Mesenchymal stem cell (in vitro differentiated cells and primary cell): ENCODE results near the gene RAB33B. TPM values are rescaled to one million over a fixed set of nuclear protein-coding genes. Genes with fewer than 3 reads are reported as not detected.
"Not testable (repeated sequence)": the region's sequence is repeated elsewhere in the genome, so short reads cannot be mapped to it uniquely, and the experiment has no call there.

Experiments
- DNase-seq: peaks from one replicate; pipeline ENCODE4 v3.0.0-alpha.2; 2013
- H2AFZ ChIP-seq: one replicate; pipeline ENCODE4 v1.6.1; 2013; ENCODE audit warnings: low read depth, mild to moderate bottlenecking, control low read depth, inconsistent platforms, low read length, moderate library complexity
- H2AK5ac ChIP-seq: 2 replicates; pipeline ENCODE4 v1.6.1; 2013; ENCODE audit warnings: low read length, moderate library complexity, mild to moderate bottlenecking, inconsistent platforms; ENCODE audit not compliant: severe bottlenecking
- H2BK120ac ChIP-seq: one replicate; pipeline ENCODE4 v1.6.1; 2013; ENCODE audit warnings: low read depth, mild to moderate bottlenecking, inconsistent platforms, low read length, moderate library complexity
- H2BK12ac ChIP-seq, 2 experiments: one replicate each; pipeline ENCODE4 v1.6.1; 2013; ENCODE audit warnings: inconsistent platforms in 2 of 2, low read length in 2 of 2, mild to moderate bottlenecking in 2 of 2, moderate library complexity in 2 of 2, control low read depth in 1 of 2
- H2BK15ac ChIP-seq: one replicate; pipeline ENCODE4 v1.6.1; 2013; ENCODE audit warnings: mild to moderate bottlenecking, low read depth, inconsistent platforms; ENCODE audit not compliant: poor library complexity, severe bottlenecking
- H2BK5ac ChIP-seq: 2 replicates; pipeline ENCODE4 v1.6.1; 2013; ENCODE audit warnings: low read depth, mild to moderate bottlenecking, low read length, control low read depth, inconsistent platforms; ENCODE audit not compliant: poor library complexity, severe bottlenecking
- H3K14ac ChIP-seq, 2 experiments: one replicate each; pipeline ENCODE4 v1.6.1; 2013; ENCODE audit warnings: inconsistent platforms in 2 of 2, low read length in 2 of 2, control low read depth in 1 of 2, mild to moderate bottlenecking in 1 of 2, moderate library complexity in 1 of 2
- H3K18ac ChIP-seq, 2 experiments: one replicate each; pipeline ENCODE4 v1.6.1; 2013; ENCODE audit warnings: inconsistent platforms in 2 of 2, low read length in 2 of 2, control low read depth in 1 of 2, low read depth in 1 of 2, mild to moderate bottlenecking in 1 of 2
- H3K23ac ChIP-seq, 2 experiments: one replicate each; pipeline ENCODE4 v1.6.1; 2013; ENCODE audit warnings: inconsistent platforms in 2 of 2, low read length in 2 of 2, mild to moderate bottlenecking in 2 of 2, moderate library complexity in 2 of 2, control low read depth in 1 of 2
- H3K27ac ChIP-seq: 2 replicates; pipeline ENCODE4 v1.5.1; 2013; ENCODE audit warnings: mild to moderate bottlenecking, moderate library complexity, low read length, control low read depth, inconsistent platforms; ENCODE audit not compliant: poor library complexity, severe bottlenecking
- H3K27me3 ChIP-seq, 2 experiments: 2 replicates each; pipeline versions ENCODE4 v1.6.1 to v1.7.0; 2013; ENCODE audit warnings: low read length in 2 of 2, mild to moderate bottlenecking in 2 of 2, moderate library complexity in 2 of 2, control low read depth in 1 of 2, inconsistent platforms in 1 of 2; ENCODE audit not compliant: control insufficient read depth in 1 of 2, insufficient read depth in 1 of 2
- H3K36me3 ChIP-seq, 2 experiments: 2 replicates each; pipeline versions ENCODE4 v1.6.1 to v1.7.0; 2013; ENCODE audit warnings: low read length in 2 of 2, control low read depth in 1 of 2, inconsistent platforms in 1 of 2, low read depth in 1 of 2, mild to moderate bottlenecking in 1 of 2; ENCODE audit not compliant: insufficient read depth in 2 of 2, control insufficient read depth in 1 of 2
- H3K4ac ChIP-seq, 2 experiments: one replicate each; pipeline ENCODE4 v1.6.1; 2013; ENCODE audit warnings: inconsistent platforms in 2 of 2, low read length in 2 of 2, mild to moderate bottlenecking in 2 of 2, moderate library complexity in 2 of 2, control low read depth in 1 of 2, low read depth in 1 of 2
- H3K4me1 ChIP-seq: 2 replicates; pipeline ENCODE4 v1.6.1; 2013; ENCODE audit warnings: low read depth, low read length, control low read depth; ENCODE audit not compliant: control insufficient read depth, insufficient read depth
- H3K4me2 ChIP-seq: 2 replicates; pipeline ENCODE4 v1.6.1; 2013; ENCODE audit warnings: low read length, mild to moderate bottlenecking, inconsistent platforms; ENCODE audit not compliant: poor library complexity, severe bottlenecking
- H3K4me3 ChIP-seq, 2 experiments: 2 replicates each; pipeline versions ENCODE4 v1.5.1 to v1.7.0; 2013; ENCODE audit warnings: low read length in 2 of 2, mild to moderate bottlenecking in 2 of 2, control low read depth in 1 of 2, low read depth in 1 of 2; ENCODE audit not compliant: insufficient read depth in 1 of 2
- H3K79me1 ChIP-seq: replicated peaks from 2 replicates; pipeline ENCODE4 v1.6.1; 2013; ENCODE audit warnings: mild to moderate bottlenecking, control low read depth, low read length, inconsistent platforms; ENCODE audit not compliant: poor library complexity, severe bottlenecking
- H3K9ac ChIP-seq: 2 replicates; pipeline ENCODE4 v1.7.0; 2013; ENCODE audit warnings: mild to moderate bottlenecking, low read length, moderate library complexity
- H3K9me3 ChIP-seq: 2 replicates; pipeline ENCODE4 v1.7.0; 2013; ENCODE audit warnings: mild to moderate bottlenecking, low read length; ENCODE audit not compliant: control insufficient read depth
- H4K8ac ChIP-seq: one replicate; pipeline ENCODE4 v1.6.1; 2013; ENCODE audit warnings: inconsistent platforms, mild to moderate bottlenecking, low read length, moderate library complexity
- H4K91ac ChIP-seq: one replicate; pipeline ENCODE4 v1.6.1; 2013; ENCODE audit warnings: mild to moderate bottlenecking, low read length, inconsistent platforms
- WGBS: methylation state at CpG from one replicate; pipeline ENCODE4 v1.1.7; 2013; ENCODE audit warnings: mixed read lengths; 5-methylcytosine and 5-hydroxymethylcytosine counted together
- polyA plus RNA-seq, 2 experiments: library from polyadenylated mRNA; stranded (reverse); fragments of 200-250 nt; gene quantifications; one replicate each; pipeline ENCODE4 v1.2.3, GENCODE V29; 2013

The RAB33B gene
- 4.6 TPM for polyA plus RNA-seq (2013, experiment 1 of 2)
- 5.2 TPM for polyA plus RNA-seq (2013, experiment 2 of 2)

- Histone ChIP-seq H2BK120ac (peak within 1 kb of the TSS; percentile 100), H3K4me1 (peaks cover 11% of the 10 kb centered on the region), H3K14ac (peak within 1 kb of the TSS in 1 of 2 experiments; percentile 95), H3K4ac (peak within 1 kb of the TSS; percentile 83 to 93), H4K91ac (peak within 1 kb of the TSS; percentile 100), H3K23ac (peak within 1 kb of the TSS in 1 of 2 experiments; percentile 75), H3K9me3 (no peaks in the 10 kb centered on the region), H2BK15ac (peak within 1 kb of the TSS; percentile 93), H2AK5ac (peak within 1 kb of the TSS; percentile 8), H2AFZ (peak within 1 kb of the TSS; percentile 96), H3K9ac (peak within 1 kb of the TSS; percentile 97), H3K79me1 (peaks cover 22% of the 10 kb centered on the region), H2BK5ac (peak within 1 kb of the TSS; percentile 97), H3K27me3 (no peaks in the 10 kb centered on the region), H3K36me3 (peaks cover 0 to 3% of the 10 kb centered on the region in 2 experiments), H3K4me2 (peak within 1 kb of the TSS; percentile 76), H2BK12ac (peak within 1 kb of the TSS in 1 of 2 experiments; percentile 54), H3K4me3 (peak within 1 kb of the TSS; percentile 93 to 99), H3K18ac (peak within 1 kb of the TSS; percentile 99), H3K27ac (peak within 1 kb of the TSS; percentile 91), H4K8ac (peak within 1 kb of the TSS; percentile 100)
- WGBS = 0% methylated on average over 41 of the region's 46 CpGs
- DNase-seq = peak; percentile 91
Measured at GRCh38 chr4:139454111-139455045, at the start of gene RAB33B. Gene RAB33B (plus strand): TSS chr4:139454121. CDS start chr4:139454196, 75 bp downstream.

GRCh38 chr4:139410312-139410711 lies 43.6 kb upstream of the RAB33B start:
- Histone ChIP-seq H3K27ac (no peak overlapping the region), H3K79me1 (no peaks in the 10 kb centered on the region), H4K91ac (no peak overlapping the region), H3K9me3 (peaks cover 4% of the 10 kb centered on the region), H3K4ac (no peak overlapping the region), H2BK120ac (no peak overlapping the region), H3K4me2 (no peak overlapping the region), H3K23ac (no peak overlapping the region), H3K14ac (no peak overlapping the region), H3K36me3 (peaks cover 0 to 29% of the 10 kb centered on the region in 2 experiments), H2BK15ac (no peak overlapping the region), H4K8ac (no peak overlapping the region), H2AFZ (no peak overlapping the region), H2BK12ac (no peak overlapping the region), H3K18ac (no peak overlapping the region), H3K9ac (no peak overlapping the region), H2AK5ac (no peak overlapping the region), H2BK5ac (no peak overlapping the region), H3K4me1 (no peaks in the 10 kb centered on the region), H3K27me3 (no peaks in the 10 kb centered on the region), H3K4me3 (no peak overlapping the region)
- DNase-seq = no peak

GRCh38 chr4:139414671-139415210 lies 39.2 kb upstream of the RAB33B start:
- H2AK5ac ChIP-seq, H3K4me1 ChIP-seq, H3K27ac ChIP-seq, H2BK120ac ChIP-seq, H3K79me1 ChIP-seq, H3K27me3 ChIP-seq, H2BK12ac ChIP-seq, DNase-seq, H3K9ac ChIP-seq, H3K23ac ChIP-seq, H3K4ac ChIP-seq, H3K4me2 ChIP-seq, H4K91ac ChIP-seq, H2BK15ac ChIP-seq, H3K9me3 ChIP-seq, H4K8ac ChIP-seq, H3K14ac ChIP-seq, H2BK5ac ChIP-seq, H2AFZ ChIP-seq, H3K18ac ChIP-seq, H3K4me3 ChIP-seq: not testable (repeated sequence)
- H3K36me3 ChIP-seq = peaks cover 2 to 15% of the 10 kb centered on the region in 2 experiments
- 97% methylated on average over 7 of the region's 8 CpGs for WGBS

GRCh38 chr4:139416073-139416673 lies 37.7 kb upstream of the RAB33B start:
- H4K8ac ChIP-seq = no peak overlapping the region
- H3K23ac ChIP-seq = no peak overlapping the region
- H3K27ac ChIP-seq = no peak overlapping the region
- no peak overlapping the region for H2BK15ac ChIP-seq
- H2BK120ac ChIP-seq = no peak overlapping the region
- no peak overlapping the region for H3K4me2 ChIP-seq
- no peak overlapping the region for H2BK5ac ChIP-seq
- H2AK5ac ChIP-seq = no peak overlapping the region
- H3K27me3 ChIP-seq = no peaks in the 10 kb centered on the region
- no peak overlapping the region for H3K18ac ChIP-seq
- no peak overlapping the region for H3K14ac ChIP-seq
- no peak overlapping the region for H4K91ac ChIP-seq
- peaks cover 2 to 18% of the 10 kb centered on the region in 2 experiments for H3K36me3 ChIP-seq
- no peak overlapping the region for H2AFZ ChIP-seq
- no peak overlapping the region for H3K4me3 ChIP-seq
- no peaks in the 10 kb centered on the region for H3K4me1 ChIP-seq
- H3K9me3 ChIP-seq = peaks cover 4% of the 10 kb centered on the region
- DNase-seq = peak; percentile 51
- H3K9ac ChIP-seq = no peak overlapping the region
- H3K79me1 ChIP-seq = peaks cover 1% of the 10 kb centered on the region
- no CpG with 5 or more reads among the region's 2 CpGs for WGBS
- no peak overlapping the region for H2BK12ac ChIP-seq
- H3K4ac ChIP-seq = no peak overlapping the region
